ENCODE results near the gene KLHL36. TPM values are rescaled to one million over a fixed set of nuclear protein-coding genes. Genes with fewer than 3 reads are reported as not detected.

Gene KLHL36
- total RNA-seq, 1 experiment from 2014 or later, result 79.0 TPM

- no peaks in the 10 kb centered on the region for H3K36me3 ChIP-seq (ENCODE audit: control insufficient read depth in 1 of 2, insufficient read depth in 2 of 2, low read length in 2 of 2)
- no peak overlapping the region for H3K9ac ChIP-seq (ENCODE audit: low read length)
- H3K27ac ChIP-seq (ENCODE audit: low read depth, low read length), result no peak overlapping the region
- H3K4me1 ChIP-seq (ENCODE audit: control insufficient read depth in 1 of 2, insufficient read depth in 2 of 2, low read length in 2 of 2), result peaks cover 0 to 5% of the 10 kb centered on the region in 2 experiments; a peak in 1 of 4 replicates
- DNase-seq (ENCODE audit: low read depth, low spot score) (no peak), ATAC-seq (no peak)
- no peak overlapping the region for H2AFZ ChIP-seq (ENCODE audit: low read depth, low read length, poor library complexity, severe bottlenecking)
- H3K9me2 ChIP-seq (ENCODE audit: insufficient read depth), result no peaks in the 10 kb centered on the region
- POLR2A ChIA-PET, result no interaction called here
- no peaks in the 10 kb centered on the region for H3K79me2 ChIP-seq (ENCODE audit: insufficient read depth, low read length)
- no TSS peak for BruUV-seq (replicated peaks)
- CTCF ChIA-PET, result no interaction called here
- RAD21 ChIA-PET (ENCODE audit: low non-redundant PET in 1 of 2, low total read pairs in 2 of 2, uncharacterized antibody in 2 of 2, unreplicated experiment in 2 of 2), result no interaction called here
- H4K20me1 ChIP-seq (ENCODE audit: insufficient read depth), result no peaks in the 10 kb centered on the region
- intact Hi-C loops (cut with micrococcal nuclease), result no loop called here
- TF ChIP-seq SRF (IDR thresholded peaks at IDR 0.05; ENCODE audit: low read depth) (no peak), YY1 (IDR thresholded peaks at IDR 0.05; ENCODE audit: extremely low read depth, insufficient replicate concordance, low read depth, low read length) (no peak), RAD21 (IDR thresholded peaks at IDR 0.05; ENCODE audit: low read depth) (no peak), EGR1 (IDR thresholded peaks at IDR 0.05; ENCODE audit: low read depth) (no peak), SIN3A (IDR thresholded peaks at IDR 0.05; ENCODE audit: low read depth) (no peak), FOSL1 (IDR thresholded peaks at IDR 0.05; ENCODE audit: low read depth) (no peak), ZBTB33 (IDR thresholded peaks at IDR 0.05; ENCODE audit: extremely low read depth, insufficient replicate concordance, low read length) (no peak), TCF7L2 (IDR thresholded peaks at IDR 0.05; ENCODE audit: borderline replicate concordance, extremely low read depth, insufficient read depth, insufficient read length) (no peak), CEBPB (IDR thresholded peaks at IDR 0.05; ENCODE audit: low read depth) (no peak), MAX (IDR thresholded peaks at IDR 0.05) (no peak), SP1 (IDR thresholded peaks at IDR 0.05; ENCODE audit: low read depth) (no peak), POLR2AphosphoS5 (IDR thresholded peaks at IDR 0.05; ENCODE audit: low read depth, low read length) (no peak), POLR2A (IDR thresholded peaks at IDR 0.05; ENCODE audit: borderline replicate concordance, extremely low read depth, insufficient read depth, insufficient read length) (no peak), JUND (IDR thresholded peaks at IDR 0.05) (no peak), EZH2phosphoT487 (IDR thresholded peaks at IDR 0.05; ENCODE audit: borderline replicate concordance) (no peak), EZH2 (IDR thresholded peaks at IDR 0.05) (no peak), ATF3 (IDR thresholded peaks at IDR 0.05) (no peak), ELF1 (IDR thresholded peaks at IDR 0.05; ENCODE audit: borderline replicate concordance, low read depth) (no peak), CTCF (IDR thresholded peaks at IDR 0.05 in 2 of 3, conservative IDR thresholded peaks at IDR 0.05 in 1 of 3; ENCODE audit: borderline replicate concordance in 1 of 3, insufficient read depth in 1 of 3, low read depth in 2 of 3, low read length in 2 of 3) (no peak)
- no peak overlapping the region for H3K4me3 ChIP-seq (replicated peaks in 1 of 2; ENCODE audit: low read depth in 1 of 2, low read length in 2 of 2)
- no peaks in the 10 kb centered on the region for H3K9me3 ChIP-seq (ENCODE audit: control insufficient read depth in 1 of 2, insufficient read depth in 1 of 2, low read depth in 1 of 2, low read length in 2 of 2)
- H3K27me3 ChIP-seq (ENCODE audit: insufficient read depth, low read length), result peaks cover 34% of the 10 kb centered on the region; the same call in 1 of the 2 replicates
- no peak overlapping the region for H3K4me2 ChIP-seq (ENCODE audit: low read length)
Measured at GRCh38 chr16:84677017-84677803, 28.9 kb downstream of the KLHL36 start.
